ENCODE results near the gene C9.
"Not testable (repeated sequence)": the region's sequence is repeated elsewhere in the genome, so short reads cannot be mapped to it uniquely, and the experiment has no call there.

Gene C9

GRCh38 chr5:39275865-39276264, 88.4 kb downstream of the C9 start:
- not testable (repeated sequence) for H3K4me3 ChIP-seq (ENCODE audit: low read length); H3K4me1 ChIP-seq (ENCODE audit: insufficient read depth, low read length); H3K36me3 ChIP-seq (ENCODE audit: insufficient read depth, low read depth, low read length); H3K9ac ChIP-seq (ENCODE audit: low read depth, low read length); H3K9me3 ChIP-seq (ENCODE audit: insufficient read depth, low read depth, low read length); H3K27ac ChIP-seq (ENCODE audit: low read length); H3K27me3 ChIP-seq (ENCODE audit: insufficient read depth, low read length)

GRCh38 chr5:39274398-39275085, 89.8 kb downstream of the C9 start:
- H3K4me3 ChIP-seq (ENCODE audit: low read length): no peak overlapping the region
- no peak overlapping the region for H3K9ac ChIP-seq (ENCODE audit: low read depth, low read length)
- no peaks in the 10 kb centered on the region for H3K9me3 ChIP-seq (ENCODE audit: insufficient read depth, low read depth, low read length)

GRCh38 chr5:39273314-39273954, 90.9 kb downstream of the C9 start:
- no peak overlapping the region for H3K9ac ChIP-seq (ENCODE audit: low read depth, low read length)
- no peaks in the 10 kb centered on the region for H3K27me3 ChIP-seq (ENCODE audit: insufficient read depth, low read length)
- no peaks in the 10 kb centered on the region for H3K9me3 ChIP-seq (ENCODE audit: insufficient read depth, low read depth, low read length)
- no peak overlapping the region for H3K4me3 ChIP-seq (ENCODE audit: low read length)
- no peaks in the 10 kb centered on the region for H3K4me1 ChIP-seq (ENCODE audit: insufficient read depth, low read length)
- H3K27ac ChIP-seq (ENCODE audit: low read length): no peak overlapping the region
- no peaks in the 10 kb centered on the region for H3K36me3 ChIP-seq (ENCODE audit: insufficient read depth, low read depth, low read length)

More at GRCh38 chr5:39274398-39275085, 89.8 kb downstream of the C9 start:
- Histone ChIP-seq H3K27ac (ENCODE audit: low read length) (no peak overlapping the region), H3K36me3 (ENCODE audit: insufficient read depth, low read depth, low read length) (no peaks in the 10 kb centered on the region), H3K4me1 (ENCODE audit: insufficient read depth, low read length) (no peaks in the 10 kb centered on the region), H3K27me3 (ENCODE audit: insufficient read depth, low read length) (no peaks in the 10 kb centered on the region)

GRCh38 chr5:39272869-39273231, 91.4 kb downstream of the C9 start:
- H3K36me3 ChIP-seq (ENCODE audit: insufficient read depth, low read depth, low read length); H3K9me3 ChIP-seq (ENCODE audit: insufficient read depth, low read depth, low read length); H3K4me3 ChIP-seq (ENCODE audit: low read length); H3K9ac ChIP-seq (ENCODE audit: low read depth, low read length); H3K4me1 ChIP-seq (ENCODE audit: insufficient read depth, low read length); H3K27me3 ChIP-seq (ENCODE audit: insufficient read depth, low read length); H3K27ac ChIP-seq (ENCODE audit: low read length): not testable (repeated sequence)

- H3K4me1 ChIP-seq (ENCODE audit: insufficient read depth, low read length): no peaks in the 10 kb centered on the region
- H3K27me3 ChIP-seq (ENCODE audit: insufficient read depth, low read length): no peaks in the 10 kb centered on the region
- no peak overlapping the region for H3K27ac ChIP-seq (ENCODE audit: low read length)
- no peaks in the 10 kb centered on the region for H3K9me3 ChIP-seq (ENCODE audit: insufficient read depth, low read depth, low read length)
- H3K9ac ChIP-seq (ENCODE audit: low read depth, low read length): no peak overlapping the region
- no peaks in the 10 kb centered on the region for H3K36me3 ChIP-seq (ENCODE audit: insufficient read depth, low read depth, low read length)
- no peak overlapping the region for H3K4me3 ChIP-seq (ENCODE audit: low read length)
Observed at GRCh38 chr5:39270225-39270848, 94.0 kb downstream of the C9 start.

- Histone ChIP-seq H3K9ac (ENCODE audit: low read depth, low read length) (no peak overlapping the region), H3K36me3 (ENCODE audit: insufficient read depth, low read depth, low read length) (no peaks in the 10 kb centered on the region), H3K4me1 (ENCODE audit: insufficient read depth, low read length) (no peaks in the 10 kb centered on the region), H3K4me3 (ENCODE audit: low read length) (no peak overlapping the region), H3K9me3 (ENCODE audit: insufficient read depth, low read depth, low read length) (no peaks in the 10 kb centered on the region), H3K27me3 (ENCODE audit: insufficient read depth, low read length) (no peaks in the 10 kb centered on the region), H3K27ac (ENCODE audit: low read length) (no peak overlapping the region)
Observed at GRCh38 chr5:39267186-39267585, 97.1 kb downstream of the C9 start.

- H3K27ac ChIP-seq (ENCODE audit: low read length): no peak overlapping the region
- no peak overlapping the region for H3K4me3 ChIP-seq (ENCODE audit: low read length)
- H3K9me3 ChIP-seq (ENCODE audit: insufficient read depth, low read depth, low read length): no peaks in the 10 kb centered on the region
- H3K9ac ChIP-seq (ENCODE audit: low read depth, low read length): no peak overlapping the region
- no peaks in the 10 kb centered on the region for H3K27me3 ChIP-seq (ENCODE audit: insufficient read depth, low read length)
- no peaks in the 10 kb centered on the region for H3K4me1 ChIP-seq (ENCODE audit: insufficient read depth, low read length)
- no peaks in the 10 kb centered on the region for H3K36me3 ChIP-seq (ENCODE audit: insufficient read depth, low read depth, low read length)
Observed at GRCh38 chr5:39266442-39266841, 97.9 kb downstream of the C9 start.

- no peaks in the 10 kb centered on the region for H3K36me3 ChIP-seq (ENCODE audit: insufficient read depth, low read depth, low read length)
- H3K4me1 ChIP-seq (ENCODE audit: insufficient read depth, low read length): no peaks in the 10 kb centered on the region
- no peaks in the 10 kb centered on the region for H3K27me3 ChIP-seq (ENCODE audit: insufficient read depth, low read length)
- no peak overlapping the region for H3K27ac ChIP-seq (ENCODE audit: low read length)
- H3K9ac ChIP-seq (ENCODE audit: low read depth, low read length): no peak overlapping the region
- no peak overlapping the region for H3K4me3 ChIP-seq (ENCODE audit: low read length)
- H3K9me3 ChIP-seq (ENCODE audit: insufficient read depth, low read depth, low read length): no peaks in the 10 kb centered on the region
Observed at GRCh38 chr5:39264528-39264927, 99.8 kb downstream of the C9 start.

- Histone ChIP-seq H3K9ac (ENCODE audit: low read depth, low read length) (no peak overlapping the region), H3K36me3 (ENCODE audit: insufficient read depth, low read depth, low read length) (no peaks in the 10 kb centered on the region), H3K9me3 (ENCODE audit: insufficient read depth, low read depth, low read length) (no peaks in the 10 kb centered on the region), H3K27me3 (ENCODE audit: insufficient read depth, low read length) (no peaks in the 10 kb centered on the region), H3K4me3 (ENCODE audit: low read length) (no peak overlapping the region), H3K27ac (ENCODE audit: low read length) (no peak overlapping the region), H3K4me1 (ENCODE audit: insufficient read depth, low read length) (no peaks in the 10 kb centered on the region)
Observed at GRCh38 chr5:39262981-39263380, 101.3 kb downstream of the C9 start.

- Histone ChIP-seq H3K36me3 (ENCODE audit: insufficient read depth, low read depth, low read length) (no peaks in the 10 kb centered on the region), H3K9ac (ENCODE audit: low read depth, low read length) (no peak overlapping the region), H3K9me3 (ENCODE audit: insufficient read depth, low read depth, low read length) (no peaks in the 10 kb centered on the region), H3K4me3 (ENCODE audit: low read length) (no peak overlapping the region), H3K4me1 (ENCODE audit: insufficient read depth, low read length) (no peaks in the 10 kb centered on the region), H3K27me3 (ENCODE audit: insufficient read depth, low read length) (no peaks in the 10 kb centered on the region), H3K27ac (ENCODE audit: low read length) (no peak overlapping the region)
Observed at GRCh38 chr5:39260095-39260494, 104.2 kb downstream of the C9 start.

- H3K9me3 ChIP-seq (ENCODE audit: insufficient read depth, low read depth, low read length): no peaks in the 10 kb centered on the region
- no peaks in the 10 kb centered on the region for H3K36me3 ChIP-seq (ENCODE audit: insufficient read depth, low read depth, low read length)
- no peak overlapping the region for H3K27ac ChIP-seq (ENCODE audit: low read length)
- H3K9ac ChIP-seq (ENCODE audit: low read depth, low read length): no peak overlapping the region
- no peaks in the 10 kb centered on the region for H3K27me3 ChIP-seq (ENCODE audit: insufficient read depth, low read length)
- H3K4me3 ChIP-seq (ENCODE audit: low read length): no peak overlapping the region
- no peaks in the 10 kb centered on the region for H3K4me1 ChIP-seq (ENCODE audit: insufficient read depth, low read length)
Observed at GRCh38 chr5:39257554-39257953, 106.7 kb downstream of the C9 start.
